Activated CD4-positive, alpha-beta T cell treated with anti-CD3 and anti-CD28 coated beads, Interleukin-2, amount 50 U/mL, for 48 hours (primary cell): ENCODE data around the gene NKAP.
"Not testable (repeated sequence)": the region's sequence is repeated elsewhere in the genome, so short reads cannot be mapped to it uniquely, and the experiment has no call there.

Experiments used
- DNase-seq, 2 experiments: peaks; one replicate each; pipeline ENCODE4 v3.0.0-alpha.2; 2020

The NKAP gene

GRCh38 chrX:119943185-119943988, at the start of gene NKAP:
NKAP (minus strand) TSS chrX:119943751; CDS start chrX:119943605, 146 bp downstream.
- DNase-seq = peak; percentile 75 to 83

GRCh38 chrX:119991005-119991787, 47.6 kb upstream of the NKAP start:
- peak in 1 of 2 experiments; percentile 7 for DNase-seq

- peak in 1 of 2 experiments; percentile 5 for DNase-seq
Observed at GRCh38 chrX:119990556-119991004, 47.0 kb upstream of the NKAP start.

GRCh38 chrX:119989905-119990555, 46.5 kb upstream of the NKAP start:
- DNase-seq = no peak

- DNase-seq = no peak
Observed at GRCh38 chrX:119986203-119986602, 42.7 kb upstream of the NKAP start.

- DNase-seq = no peak
Observed at GRCh38 chrX:119984652-119985051, 41.1 kb upstream of the NKAP start.

GRCh38 chrX:119983494-119983893, 39.9 kb upstream of the NKAP start:
- no peak for DNase-seq

- DNase-seq = no peak
Observed at GRCh38 chrX:119982145-119982544, 38.6 kb upstream of the NKAP start.

GRCh38 chrX:119981286-119982070, 37.9 kb upstream of the NKAP start:
- peak in 1 of 2 experiments; percentile 26 for DNase-seq

GRCh38 chrX:119977172-119977571, 33.6 kb upstream of the NKAP start:
- DNase-seq = not testable (repeated sequence)

GRCh38 chrX:119971184-119971583, 27.6 kb upstream of the NKAP start:
- no peak for DNase-seq

GRCh38 chrX:119970574-119970973, 27.0 kb upstream of the NKAP start:
- no peak for DNase-seq

- not testable (repeated sequence) for DNase-seq
Observed at GRCh38 chrX:119966837-119967236, 23.3 kb upstream of the NKAP start.

GRCh38 chrX:119960625-119961024, 17.1 kb upstream of the NKAP start:
- DNase-seq = no peak

GRCh38 chrX:119955807-119956570, 12.4 kb upstream of the NKAP start:
- DNase-seq = peak; percentile 16 to 47

GRCh38 chrX:119954374-119954773, 10.8 kb upstream of the NKAP start:
- DNase-seq = no peak

GRCh38 chrX:119948381-119948780, 4.8 kb upstream of the NKAP start:
- DNase-seq = no peak

GRCh38 chrX:119945481-119945880, 1.9 kb upstream of the NKAP start:
- DNase-seq = no peak

GRCh38 chrX:119942831-119943184, 743 bp downstream of the NKAP start:
- DNase-seq = no peak

GRCh38 chrX:119942173-119942819, 1.3 kb downstream of the NKAP start:
- no peak for DNase-seq

- no peak for DNase-seq
Observed at GRCh38 chrX:119941336-119941735, 2.2 kb downstream of the NKAP start.
